Activated T-cell treated with anti-CD3 and anti-CD28 coated beads, Interleukin-2, amount 50 U/mL, for 48 hours (primary cell): ENCODE data around the gene SEMA6A.

Experiments
- DNase-seq, 2 experiments: peaks; one replicate each; pipeline ENCODE4 v3.0.0-alpha.2; 2020

The SEMA6A gene

GRCh38 chr5:116455061-116455460 lies 119.6 kb downstream of the SEMA6A start:
- no peak for DNase-seq

- DNase-seq = no peak
Observed at GRCh38 chr5:116454417-116454927, 120.2 kb downstream of the SEMA6A start.

GRCh38 chr5:116453988-116454411 lies 120.6 kb downstream of the SEMA6A start:
- DNase-seq = no peak

- DNase-seq = no peak
Observed at GRCh38 chr5:116452774-116453368, 121.8 kb downstream of the SEMA6A start.

- DNase-seq = no peak
Observed at GRCh38 chr5:116451905-116452450, 122.6 kb downstream of the SEMA6A start.

- DNase-seq = no peak
Observed at GRCh38 chr5:116451066-116451465, 123.6 kb downstream of the SEMA6A start.

GRCh38 chr5:116449458-116449857 lies 125.2 kb downstream of the SEMA6A start:
- no peak for DNase-seq

GRCh38 chr5:116448870-116449427 lies 125.7 kb downstream of the SEMA6A start:
- DNase-seq = no peak

GRCh38 chr5:116448450-116448849 lies 126.2 kb downstream of the SEMA6A start:
- DNase-seq = no peak

GRCh38 chr5:116446356-116447005 lies 128.1 kb downstream of the SEMA6A start:
- no peak for DNase-seq

GRCh38 chr5:116445311-116445710 lies 129.3 kb downstream of the SEMA6A start:
- no peak for DNase-seq

- DNase-seq = no peak
Observed at GRCh38 chr5:116444373-116445295, 130.0 kb downstream of the SEMA6A start.

GRCh38 chr5:116442931-116443551 lies 131.6 kb downstream of the SEMA6A start:
- DNase-seq = no peak

GRCh38 chr5:116442095-116442534 lies 132.5 kb downstream of the SEMA6A start:
- DNase-seq = no peak

GRCh38 chr5:116441223-116441622 lies 133.4 kb downstream of the SEMA6A start:
- no peak for DNase-seq

GRCh38 chr5:116440457-116441001 lies 134.1 kb downstream of the SEMA6A start:
- DNase-seq = no peak

GRCh38 chr5:116439905-116440304 lies 134.7 kb downstream of the SEMA6A start:
- DNase-seq = no peak

- no peak for DNase-seq
Observed at GRCh38 chr5:116438979-116439554, 135.6 kb downstream of the SEMA6A start.

- no peak for DNase-seq
Observed at GRCh38 chr5:116437922-116438578, 136.6 kb downstream of the SEMA6A start.

- DNase-seq = no peak
Observed at GRCh38 chr5:116437351-116437705, 137.3 kb downstream of the SEMA6A start.
